NCI-H2227 treated with DMSO at 0.1 percent for 48 hours (cell line): ENCODE results near the gene NUP88.

ENCODE experiments used
- DNase-seq: peaks from one replicate; lab custom pipeline; 2025; lab: John Stamatoyannopoulos, UW

NUP88 gene

GRCh38 chr17:5419959-5420653 lies 644 bp upstream of the NUP88 start, which contains the start of gene RPAIN:
Gene RPAIN (plus strand): TSS chr17:5420182. CDS start chr17:5420211, 29 bp downstream.
- DNase-seq: peak; percentile 94

DNA sequence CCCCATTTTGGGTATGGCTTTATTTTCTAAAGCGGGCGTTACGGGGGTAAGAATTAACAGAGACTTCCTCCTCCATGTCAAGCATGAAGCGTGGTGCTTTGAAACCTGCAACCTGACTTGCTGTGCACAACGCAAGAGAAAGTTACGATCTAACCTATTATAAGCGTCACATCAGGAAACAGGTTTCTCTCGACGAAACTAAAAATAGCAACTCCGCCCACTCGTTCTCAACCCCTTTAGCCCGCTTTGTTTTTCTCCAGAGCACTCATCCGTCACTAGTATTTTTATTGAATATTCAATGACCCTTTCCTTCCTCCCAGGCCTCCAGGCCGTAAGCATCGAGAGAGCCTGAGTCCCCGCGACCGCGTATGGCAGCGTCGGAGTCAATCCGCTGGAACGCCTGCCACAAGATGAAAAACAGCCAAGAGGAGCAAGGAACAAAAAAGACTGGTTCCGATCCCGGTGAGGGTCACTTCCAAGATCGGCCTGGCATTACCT lies 555 bp downstream of the NUP88 start:
- DNase-seq: peak; percentile 27

DNA sequence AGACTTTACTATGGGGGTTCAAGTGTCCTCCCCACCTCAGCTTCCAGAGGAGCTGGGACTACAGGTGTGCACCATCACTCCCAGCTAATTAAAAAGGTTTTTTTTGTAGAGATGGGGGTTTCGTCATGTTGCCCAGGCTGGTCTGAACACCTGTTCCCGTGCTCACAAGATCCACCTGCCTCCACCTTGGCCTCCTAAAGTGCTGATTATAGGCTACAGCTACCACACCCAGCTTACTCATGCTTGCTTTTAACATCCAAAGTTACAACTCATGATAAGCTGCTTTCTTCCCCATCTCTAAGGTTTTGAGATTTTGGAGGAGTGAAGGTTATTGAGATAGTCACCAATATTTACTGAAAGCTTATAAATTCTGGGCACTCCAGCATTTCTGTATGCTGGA lies 2.6 kb downstream of the NUP88 start:
- no peak for DNase-seq

DNA sequence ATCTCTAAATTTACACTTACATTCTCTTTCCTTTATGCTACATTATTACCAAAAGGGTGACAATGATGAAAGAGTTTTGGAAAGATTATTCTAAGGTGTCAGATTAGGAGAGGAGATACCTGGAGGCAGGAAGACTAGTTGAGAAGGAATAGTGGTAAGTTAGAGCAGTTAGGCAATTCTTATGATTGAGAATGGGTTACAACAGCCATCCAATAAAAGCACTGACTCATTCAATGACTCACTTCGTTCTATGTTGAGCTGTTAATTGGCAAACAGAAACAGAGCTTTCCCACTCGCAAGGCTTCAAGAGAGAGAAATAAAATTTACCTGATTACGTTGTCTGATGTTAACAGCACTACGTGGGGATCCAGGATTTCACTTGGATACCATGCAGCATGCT lies 5.8 kb downstream of the NUP88 start:
- DNase-seq: no peak

DNA sequence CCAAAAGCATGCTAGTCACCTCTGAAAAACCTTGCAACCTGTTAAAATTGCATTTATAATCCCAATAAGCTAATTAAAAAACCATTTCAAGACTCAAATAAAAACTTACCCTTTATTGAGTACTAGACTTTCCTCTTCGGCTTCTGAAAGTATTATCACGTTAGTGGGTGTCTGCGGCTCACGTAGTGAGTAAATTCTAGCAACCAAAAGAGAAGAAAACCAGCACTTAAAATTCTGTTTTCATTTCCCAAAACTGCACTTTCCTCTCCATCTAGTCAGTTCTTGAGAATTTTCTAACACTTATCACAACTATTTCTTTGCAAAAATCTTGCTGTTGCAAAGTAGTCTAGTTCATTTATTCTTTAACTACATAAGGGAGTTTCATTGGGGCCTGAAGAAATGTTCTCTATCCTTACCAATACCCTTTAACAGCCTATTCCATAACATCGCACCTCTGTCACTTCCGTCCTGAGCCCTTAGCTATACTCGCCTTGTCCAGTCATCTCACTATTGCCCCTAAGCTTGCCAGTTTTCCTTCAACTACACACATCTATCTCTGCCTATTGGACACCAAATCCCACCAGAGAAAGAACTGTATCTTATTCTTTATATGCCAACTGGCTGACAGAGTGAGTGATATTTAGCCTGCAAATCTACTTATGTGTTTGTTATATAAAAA lies 8.7 kb downstream of the NUP88 start:
- DNase-seq: no peak

- no peak for DNase-seq
These were observed 11.3 kb downstream of the NUP88 start for GRCh38 chr17:5408186-5408585.

DNA sequence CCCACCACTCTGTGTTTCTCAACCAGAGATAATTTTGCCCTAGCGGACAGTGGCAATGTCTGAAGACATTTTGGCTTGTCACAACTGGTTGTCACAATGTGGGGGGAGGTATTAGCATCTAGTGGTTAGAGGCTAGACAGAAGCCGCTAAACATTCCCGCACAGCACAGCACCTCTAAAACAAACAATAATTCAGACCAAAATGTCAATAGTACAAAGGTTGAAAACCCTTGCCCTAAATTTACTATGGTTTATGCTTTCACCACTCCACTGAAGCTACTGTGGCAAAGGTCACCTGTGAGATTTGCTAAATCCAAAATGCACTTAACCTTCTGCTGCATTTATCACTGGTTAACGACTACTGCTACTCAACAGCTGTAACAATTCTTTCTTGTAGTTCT lies 14.1 kb downstream of the NUP88 start:
- no peak for DNase-seq

- DNase-seq: no peak
These were observed 19.7 kb downstream of the NUP88 start for GRCh38 chr17:5399767-5400166.

DNA sequence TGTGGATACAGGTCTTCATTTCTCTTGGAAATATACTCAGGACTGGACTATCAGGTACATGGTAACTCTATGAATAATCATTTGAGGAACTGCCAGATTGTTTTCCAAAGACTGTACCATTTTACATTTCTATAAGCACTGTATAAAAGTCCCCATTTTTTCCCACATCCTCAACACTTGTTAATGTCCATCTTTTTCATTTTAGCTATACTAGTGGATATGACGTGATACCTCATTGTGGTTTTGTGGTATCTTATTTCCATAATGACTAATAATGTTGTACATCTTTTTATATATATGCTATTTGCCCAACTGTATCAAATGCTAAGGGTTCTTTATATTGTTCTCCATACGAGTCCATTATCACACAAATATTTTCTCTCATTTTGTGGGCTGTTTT lies 22.9 kb downstream of the NUP88 start:
- DNase-seq: no peak

- no peak for DNase-seq
These were observed 27.8 kb downstream of the NUP88 start for GRCh38 chr17:5391678-5392077.

- no peak for DNase-seq
These were observed 37.9 kb downstream of the NUP88 start for GRCh38 chr17:5381542-5381941.

DNA sequence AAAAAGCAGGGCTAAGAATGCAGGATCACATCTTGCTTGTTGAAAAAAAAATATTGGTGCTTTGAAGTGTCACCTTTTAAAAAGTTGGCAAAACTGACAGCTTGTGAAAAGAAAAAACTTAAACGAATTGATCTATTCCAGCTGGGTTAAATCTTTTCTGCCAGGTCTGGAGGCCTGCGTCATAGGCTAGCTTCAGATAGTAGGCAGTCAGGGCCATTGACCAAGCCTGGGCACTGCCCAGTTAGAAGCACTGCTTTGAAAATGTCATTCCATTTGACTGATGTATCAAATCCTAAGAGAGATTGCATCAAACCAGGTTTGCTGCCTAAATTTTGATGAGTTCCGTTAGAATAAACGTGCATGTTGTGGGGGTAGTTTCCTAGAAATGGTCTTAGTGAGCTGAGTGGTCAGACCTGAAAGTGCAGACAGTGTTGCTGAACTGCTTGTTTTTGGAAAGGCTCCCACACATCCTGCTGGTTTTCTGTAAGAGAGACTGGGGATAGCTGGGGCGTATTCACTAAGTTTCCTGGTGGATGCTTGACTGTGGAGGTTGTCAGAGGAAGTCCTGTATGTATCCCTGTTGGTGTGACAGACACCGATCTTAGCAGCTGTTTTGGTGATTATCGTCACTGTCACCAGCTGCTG lies 38.8 kb downstream of the NUP88 start:
- DNase-seq: no peak

GRCh38 chr17:5379351-5380107 lies 39.9 kb downstream of the NUP88 start:
- no peak for DNase-seq

- DNase-seq: no peak
These were observed 40.8 kb downstream of the NUP88 start for GRCh38 chr17:5378566-5379207.

DNA sequence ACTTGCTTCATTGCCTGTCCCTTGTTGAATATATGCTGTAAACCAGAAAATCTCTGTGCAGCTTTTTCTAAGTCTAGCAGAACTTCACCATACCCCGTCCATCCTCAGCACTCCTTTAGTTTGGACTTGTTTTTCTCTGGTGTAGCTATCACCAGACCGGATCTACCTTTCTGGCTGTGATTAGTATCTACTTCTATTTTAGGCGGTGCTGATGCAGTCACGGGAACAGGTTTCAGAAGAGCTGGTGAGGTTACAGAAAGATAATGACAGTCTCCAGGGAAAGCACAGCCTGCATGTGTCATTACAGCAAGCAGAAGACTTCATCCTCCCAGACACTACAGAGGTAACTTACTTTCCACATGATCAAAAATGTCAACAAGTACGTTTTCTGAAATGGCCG lies 46.4 kb downstream of the NUP88 start:
- DNase-seq: peak; percentile 63

DNA sequence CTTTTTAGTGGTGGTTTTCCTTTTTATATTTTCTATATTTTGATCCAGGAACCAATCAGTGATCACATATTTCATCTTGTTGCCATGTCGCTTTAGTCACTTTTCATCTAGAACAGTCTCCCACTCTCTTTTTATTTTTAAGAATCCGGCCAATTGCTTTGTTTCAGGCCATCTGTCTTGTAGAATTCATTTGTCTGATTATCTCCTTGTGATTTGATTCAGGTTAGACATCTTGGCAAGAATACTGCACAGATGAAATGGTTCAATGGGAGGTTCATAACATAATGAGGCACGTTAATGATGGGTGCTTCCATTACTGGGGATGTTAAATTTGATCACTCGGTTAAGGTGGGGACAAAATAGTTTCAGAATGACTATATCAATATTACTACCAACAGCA lies 49.1 kb downstream of the NUP88 start:
- no peak for DNase-seq

DNA sequence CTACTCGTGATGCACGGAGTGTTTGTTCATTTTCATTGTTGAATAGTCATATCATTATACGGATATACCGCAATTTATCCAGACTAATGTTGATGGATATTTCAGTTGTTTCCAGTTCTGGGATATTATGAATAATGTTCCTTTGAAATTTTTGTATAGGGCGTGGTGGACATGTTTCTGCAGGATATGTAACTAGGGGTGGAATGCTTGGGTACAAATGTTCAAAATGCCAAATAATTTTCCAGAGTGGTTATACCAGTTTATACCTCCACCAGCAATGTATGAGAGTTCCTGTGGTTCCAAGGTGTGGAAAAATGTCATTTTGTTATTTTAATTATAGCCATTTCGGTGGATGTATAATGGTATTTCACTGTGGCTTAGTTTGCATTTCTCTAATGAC lies 53.6 kb downstream of the NUP88 start:
- no peak for DNase-seq

GRCh38 chr17:5364696-5365095 lies 54.8 kb downstream of the NUP88 start:
- no peak for DNase-seq

GRCh38 chr17:5364156-5364555 lies 55.3 kb downstream of the NUP88 start:
- no peak for DNase-seq

- no peak for DNase-seq
These were observed 57.2 kb downstream of the NUP88 start for GRCh38 chr17:5362162-5362811.

GRCh38 chr17:5361426-5361825 lies 58.0 kb downstream of the NUP88 start:
- no peak for DNase-seq
